ENCODE data around the gene EYA3.
"Not testable (repeated sequence)": the region's sequence is repeated elsewhere in the genome, so short reads cannot be mapped to it uniquely, and the experiment has no call there.

The EYA3 gene

GRCh38 chr1:28027660-28028059 is 60.8 kb downstream of the EYA3 start:
- no peak for DNase-seq (ENCODE audit: low spot score)

GRCh38 chr1:28027238-28027637 is 61.2 kb downstream of the EYA3 start:
- DNase-seq (ENCODE audit: low spot score): no peak

- no peak for DNase-seq (ENCODE audit: low spot score)
Observed at GRCh38 chr1:28026329-28026728, 62.1 kb downstream of the EYA3 start.

- DNase-seq (ENCODE audit: low spot score): no peak
Observed at GRCh38 chr1:28021064-28021463, 67.3 kb downstream of the EYA3 start.

GRCh38 chr1:28010969-28011368 is 77.4 kb downstream of the EYA3 start:
- no peak for DNase-seq (ENCODE audit: low spot score)

GRCh38 chr1:28003117-28003516 is 85.3 kb downstream of the EYA3 start:
- DNase-seq (ENCODE audit: low spot score): not testable (repeated sequence)

- no peak for DNase-seq (ENCODE audit: low spot score)
Observed at GRCh38 chr1:28002600-28002999, 85.8 kb downstream of the EYA3 start.

- DNase-seq (ENCODE audit: low spot score): no peak
Observed at GRCh38 chr1:27999055-27999454, 89.4 kb downstream of the EYA3 start.

GRCh38 chr1:27994526-27994925 is 93.9 kb downstream of the EYA3 start:
- DNase-seq (ENCODE audit: low spot score): not testable (repeated sequence)

- no peak for DNase-seq (ENCODE audit: low spot score)
Observed at GRCh38 chr1:27994060-27994459, 94.3 kb downstream of the EYA3 start.

- no peak for DNase-seq (ENCODE audit: low spot score)
Observed at GRCh38 chr1:27993241-27993640, 95.2 kb downstream of the EYA3 start.

- DNase-seq (ENCODE audit: low spot score): no peak
Observed at GRCh38 chr1:27992276-27992675, 96.1 kb downstream of the EYA3 start.

GRCh38 chr1:27990920-27991537 is 97.4 kb downstream of the EYA3 start:
- DNase-seq (ENCODE audit: low spot score): no peak

GRCh38 chr1:27981145-27981544 is 107.3 kb downstream of the EYA3 start:
- no peak for DNase-seq (ENCODE audit: low spot score)

GRCh38 chr1:27980216-27980845 is 108.1 kb downstream of the EYA3 start:
- DNase-seq (ENCODE audit: low spot score): no peak

- DNase-seq (ENCODE audit: low spot score): no peak
Observed at GRCh38 chr1:27979859-27980201, 108.6 kb downstream of the EYA3 start.

GRCh38 chr1:27979151-27979858 is 109.1 kb downstream of the EYA3 start:
- peak; percentile 52 for DNase-seq (ENCODE audit: low spot score)

GRCh38 chr1:27974417-27974781 is 114.0 kb downstream of the EYA3 start:
- no peak for DNase-seq (ENCODE audit: low spot score)

- DNase-seq (ENCODE audit: low spot score): no peak
Observed at GRCh38 chr1:27973771-27974416, 114.5 kb downstream of the EYA3 start.

- DNase-seq (ENCODE audit: low spot score): no peak
Observed at GRCh38 chr1:27972141-27972540, 116.3 kb downstream of the EYA3 start.

- no peak for DNase-seq (ENCODE audit: low spot score)
Observed at GRCh38 chr1:27971674-27972073, 116.7 kb downstream of the EYA3 start.

- DNase-seq (ENCODE audit: low spot score): no peak
Observed at GRCh38 chr1:27970401-27970800, 118.0 kb downstream of the EYA3 start.

GRCh38 chr1:27968692-27969091 is 119.7 kb downstream of the EYA3 start:
- DNase-seq (ENCODE audit: low spot score): peak; percentile 47
